Calu3 (cell line): ENCODE data around the gene GGTA1. TPM values are rescaled to one million over a fixed set of nuclear protein-coding genes. Genes with fewer than 3 reads are reported as not detected.

Experiments
- BruUV-seq: library from RNA; stranded (reverse); fragments of 400-500 nt; replicated peaks from 2 replicates; lab custom pipeline; 2021; lab: Mats Ljungman, UMichigan
- CTCF ChIA-PET: fragments of 300-600 bp; sonication (Branson Sonifier 250); formaldehyde crosslinking; loops from one replicate; lab custom pipeline; 2022; ENCODE audit warnings: antibody characterized with exemption; lab: Charles Lee
- DNase-seq: peaks from one replicate; pipeline ENCODE4 v3.0.0; 2022
- H3K27ac Mint-ChIP-seq: one replicate; pipeline ENCODE4 v1.8.0; 2022; ENCODE audit warnings: mixed read lengths; ENCODE audit not compliant: unreplicated experiment
- H3K27me3 Mint-ChIP-seq: one replicate; pipeline ENCODE4 v1.8.0; 2022; ENCODE audit warnings: mixed read lengths; ENCODE audit not compliant: unreplicated experiment
- H3K36me3 Mint-ChIP-seq: one replicate; pipeline ENCODE4 v1.8.0; 2022; ENCODE audit warnings: mild to moderate bottlenecking, moderate library complexity, mixed read lengths; ENCODE audit not compliant: insufficient read depth, unreplicated experiment
- H3K4me1 Mint-ChIP-seq: one replicate; pipeline ENCODE4 v1.8.0; 2022; ENCODE audit warnings: mild to moderate bottlenecking, low read depth, mixed read lengths; ENCODE audit not compliant: unreplicated experiment
- H3K4me3 Mint-ChIP-seq: one replicate; pipeline ENCODE4 v1.8.0; 2022; ENCODE audit warnings: mild to moderate bottlenecking, low read depth, moderate library complexity, mixed read lengths; ENCODE audit not compliant: unreplicated experiment
- H3K9me3 Mint-ChIP-seq: one replicate; pipeline ENCODE4 v1.8.0; 2022; ENCODE audit warnings: low read depth, mixed read lengths; ENCODE audit not compliant: unreplicated experiment
- CTCF ChIP-seq: fragments of 200-600 bp; IDR thresholded peaks from one replicate; pipeline ENCODE4 v1.8.0; 2022; ENCODE audit warnings: antibody characterized with exemption; ENCODE audit not compliant: unreplicated experiment
- intact Hi-C: fragments of 100-400 bp; cut with micrococcal nuclease; formaldehyde crosslinking; loops from one replicate; pipeline ENCODE4 v1.10.0; 2022; ENCODE audit not compliant: unreplicated experiment
- total RNA-seq: library from RNA; stranded (reverse); gene quantifications from 2 replicates; pipeline ENCODE4 v1.2.3, GENCODE V29; 2022

The GGTA1 gene
- total RNA-seq, 1 experiment from 2014 or later = not detected

GRCh38 chr9:121505903-121506735, 6.5 kb upstream of the GGTA1 start:
- Mint-ChIP-seq H3K27ac (no peak overlapping the region), H3K27me3 (peaks cover 52% of the 10 kb centered on the region), H3K4me1 (no peaks in the 10 kb centered on the region), H3K36me3 (no peaks in the 10 kb centered on the region), H3K9me3 (no peaks in the 10 kb centered on the region), H3K4me3 (no peak overlapping the region)
- BruUV-seq = no TSS peak
- intact Hi-C loops = no loop called here
- CTCF ChIA-PET = no interaction called here
- DNase-seq = no peak
- TF ChIP-seq CTCF = no peak

GRCh38 chr9:121503444-121503843, 3.8 kb upstream of the GGTA1 start:
- Mint-ChIP-seq H3K4me3 (no peak overlapping the region), H3K27me3 (peaks cover 74% of the 10 kb centered on the region), H3K9me3 (no peaks in the 10 kb centered on the region), H3K27ac (no peak overlapping the region), H3K4me1 (peaks cover 10% of the 10 kb centered on the region), H3K36me3 (no peaks in the 10 kb centered on the region)
- intact Hi-C loops = no loop called here
- DNase-seq = no peak
- CTCF ChIA-PET = no interaction called here
- BruUV-seq = no TSS peak
- no peak for TF ChIP-seq CTCF

GRCh38 chr9:121500165-121500478, 478 bp upstream of the GGTA1 start:
- CTCF ChIA-PET = no interaction called here
- intact Hi-C loops = no loop called here
- no peak for DNase-seq
- no peaks in the 10 kb centered on the region for H3K9me3 Mint-ChIP-seq
- H3K4me3 Mint-ChIP-seq = peak overlapping the region; percentile 57
- H3K27me3 Mint-ChIP-seq = peaks cover 72% of the 10 kb centered on the region
- H3K4me1 Mint-ChIP-seq = peaks cover 17% of the 10 kb centered on the region
- no TSS peak for BruUV-seq
- no peak for TF ChIP-seq CTCF
- H3K27ac Mint-ChIP-seq = no peak overlapping the region
- no peaks in the 10 kb centered on the region for H3K36me3 Mint-ChIP-seq

GRCh38 chr9:121499177-121499426, 542 bp downstream of the GGTA1 start:
- peak overlapping the region; percentile 57 for H3K4me3 Mint-ChIP-seq
- H3K9me3 Mint-ChIP-seq = no peaks in the 10 kb centered on the region
- no peak overlapping the region for H3K27ac Mint-ChIP-seq
- CTCF ChIA-PET = interaction anchor here (0.6 to 0.7 kb wide), 2 partner anchors 75 to 105 kb away, joined by 3 read pairs; no protein-coding TSS in a partner anchor
- no TSS peak for BruUV-seq
- H3K36me3 Mint-ChIP-seq = no peaks in the 10 kb centered on the region
- H3K4me1 Mint-ChIP-seq = peaks cover 17% of the 10 kb centered on the region
- peaks cover 73% of the 10 kb centered on the region for H3K27me3 Mint-ChIP-seq
- peak; percentile 2 for DNase-seq
- intact Hi-C loops = no loop called here
- no peak for TF ChIP-seq CTCF
